NOMO-1 treated with DMSO at 0.1 percent for 48 hours (cell line): ENCODE data around the gene CHST15.

Experiments used
- DNase-seq: peaks from one replicate; lab custom pipeline; 2025; ENCODE audit not compliant: unreplicated experiment; lab: John Stamatoyannopoulos, UW

CHST15 gene

GRCh38 chr10:124083740-124084397 is 9.5 kb downstream of the CHST15 start:
- DNase-seq, result no peak

DNA sequence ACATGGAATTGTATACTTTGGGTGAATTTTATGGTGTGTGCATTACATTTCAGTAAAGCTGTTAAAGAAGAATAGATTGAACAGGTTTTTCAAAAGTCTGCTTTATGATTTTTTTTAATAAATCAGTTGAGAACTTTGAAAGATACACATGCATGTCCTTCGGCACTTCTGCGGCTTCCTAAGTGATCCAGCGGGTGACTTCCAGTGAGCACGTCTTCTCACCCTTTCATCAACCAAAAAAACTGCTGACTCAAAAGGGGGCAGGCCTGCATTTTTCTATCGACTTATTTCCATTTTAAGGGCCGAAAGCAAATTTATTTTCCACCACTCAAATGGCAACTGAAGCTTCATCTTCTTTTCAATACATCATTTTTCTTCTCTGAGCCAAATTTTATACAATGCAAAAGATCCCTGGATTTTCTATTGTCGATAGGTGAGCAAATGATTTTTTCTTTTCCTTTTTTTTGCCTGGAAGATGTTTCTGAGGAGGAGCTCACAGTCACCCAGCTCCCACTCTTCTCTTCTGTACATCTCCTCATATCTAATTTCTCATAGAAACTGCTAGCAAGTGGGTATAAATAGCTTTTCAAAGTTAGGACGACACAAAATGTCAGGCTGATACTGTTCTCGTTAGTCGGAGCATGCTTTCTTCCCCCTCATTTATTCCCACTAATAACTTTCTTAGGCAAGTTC is 10.2 kb downstream of the CHST15 start:
- no peak for DNase-seq

DNA sequence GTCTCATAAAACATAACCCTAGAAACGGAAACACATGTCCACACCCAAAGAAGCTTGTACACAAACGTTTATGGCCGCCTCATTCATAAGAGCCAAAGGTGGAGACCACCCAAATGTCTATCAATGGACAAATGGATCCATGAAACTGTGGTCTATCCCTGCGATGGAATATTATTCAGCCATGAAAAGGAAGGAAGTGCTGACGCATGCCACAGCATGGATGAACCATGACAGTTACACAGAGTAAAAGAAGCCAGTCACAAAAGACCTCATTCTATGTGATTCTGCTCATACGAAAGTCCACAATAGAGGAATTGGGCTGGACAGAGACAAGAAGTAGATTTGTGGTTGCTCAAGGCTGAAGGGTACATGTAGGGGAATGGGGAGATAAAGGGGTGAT is 10.8 kb downstream of the CHST15 start:
- DNase-seq, result no peak

DNA sequence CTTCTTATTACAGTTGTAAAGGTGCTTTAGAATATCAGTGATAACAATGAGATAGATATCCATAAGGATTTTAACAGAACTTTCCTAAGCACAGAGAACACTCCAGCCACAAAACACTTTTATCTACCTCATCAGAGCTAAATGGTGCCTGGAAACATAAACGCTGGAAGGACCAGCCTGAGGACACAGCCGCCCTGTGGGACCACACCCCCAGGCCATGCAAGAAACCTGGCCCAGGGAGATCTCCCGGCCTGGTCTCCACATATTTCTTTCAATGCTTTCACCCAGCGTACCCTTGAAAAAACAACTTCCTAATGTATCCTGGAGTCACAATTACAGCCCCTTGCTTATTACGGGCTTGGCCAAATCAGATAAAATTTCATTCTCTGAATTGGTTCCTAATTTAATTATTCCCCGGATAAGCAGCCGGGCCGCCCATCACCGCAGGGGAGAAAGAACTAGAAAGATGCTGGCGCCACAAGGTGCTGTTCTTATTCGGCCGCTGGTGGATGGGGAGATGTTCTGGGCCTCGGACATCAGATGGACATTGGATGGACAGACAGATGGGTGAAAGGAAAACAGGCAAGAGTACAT is 11.8 kb downstream of the CHST15 start:
- no peak for DNase-seq

GRCh38 chr10:124079864-124080263 is 13.5 kb downstream of the CHST15 start:
- no peak for DNase-seq

GRCh38 chr10:124078714-124079113 is 14.7 kb downstream of the CHST15 start:
- DNase-seq, result no peak

- no peak for DNase-seq
These were observed 15.4 kb downstream of the CHST15 start for GRCh38 chr10:124078028-124078427.

DNA sequence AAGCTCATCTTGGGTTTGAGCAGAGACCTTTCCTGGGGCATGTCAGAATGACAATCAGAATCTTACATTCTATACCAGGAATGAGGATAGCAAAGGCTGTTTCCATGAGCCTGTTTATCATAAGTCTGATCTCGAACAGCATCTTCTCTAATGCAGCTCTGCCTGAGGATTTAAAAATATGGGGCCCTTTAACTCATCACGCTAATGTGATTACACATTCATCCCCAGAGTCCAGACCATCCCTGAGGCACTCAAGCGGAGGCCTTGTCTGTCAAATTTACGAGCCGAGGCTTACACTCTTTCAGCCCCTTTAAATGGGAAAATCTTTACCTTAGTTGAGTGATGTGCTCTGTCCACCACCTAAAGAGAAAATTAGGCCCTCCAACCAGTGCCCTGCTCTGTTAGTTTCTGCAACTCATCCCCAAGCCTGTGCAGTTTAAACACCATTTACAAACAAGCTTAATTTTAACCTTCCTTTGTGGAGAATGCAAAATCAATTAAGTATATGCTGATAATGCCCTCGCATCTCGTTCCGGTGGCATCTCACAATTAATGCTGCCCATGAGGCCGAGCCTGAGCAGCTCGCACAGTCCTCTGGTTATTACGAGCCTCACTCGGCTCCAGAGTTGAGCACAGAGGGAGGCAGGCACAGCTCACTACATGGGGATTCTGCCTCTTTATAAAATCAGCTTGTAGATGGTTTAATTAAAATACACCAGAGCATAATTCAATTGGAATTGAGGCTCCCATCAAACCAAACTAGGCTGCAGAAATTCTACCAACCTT is 16.0 kb downstream of the CHST15 start:
- no peak for DNase-seq

DNA sequence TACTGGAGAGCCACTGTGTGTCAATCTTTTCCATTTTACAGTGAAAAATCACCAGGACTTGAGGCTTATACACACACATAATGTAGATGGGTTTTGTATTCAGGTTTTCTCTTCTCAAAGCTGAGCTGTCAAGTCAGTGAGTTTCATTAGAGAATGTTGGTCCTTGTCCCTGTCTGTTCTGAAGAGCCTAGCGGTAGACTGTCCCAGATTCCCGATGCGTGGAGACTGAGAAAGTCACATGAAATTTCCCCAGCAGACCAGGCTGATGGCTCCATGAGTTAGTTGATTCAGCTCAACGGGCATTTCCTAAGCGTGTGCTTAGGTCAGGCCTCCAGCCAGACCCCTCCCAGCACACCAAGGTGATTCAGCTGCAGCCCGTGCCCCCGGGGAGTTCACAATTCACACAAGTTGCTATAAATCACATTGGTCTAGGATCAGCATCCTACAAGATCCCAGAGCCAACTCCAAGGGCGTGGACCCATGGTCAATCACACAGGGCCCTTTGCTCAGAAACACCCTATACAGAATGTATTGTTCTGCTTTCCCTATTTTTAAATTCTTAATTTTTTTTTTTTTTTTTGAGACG is 17.2 kb downstream of the CHST15 start:
- no peak for DNase-seq

- DNase-seq, result no peak
These were observed 18.0 kb downstream of the CHST15 start for GRCh38 chr10:124075231-124075955.

GRCh38 chr10:124074501-124075109 is 18.8 kb downstream of the CHST15 start:
- DNase-seq, result peak; percentile 80

DNA sequence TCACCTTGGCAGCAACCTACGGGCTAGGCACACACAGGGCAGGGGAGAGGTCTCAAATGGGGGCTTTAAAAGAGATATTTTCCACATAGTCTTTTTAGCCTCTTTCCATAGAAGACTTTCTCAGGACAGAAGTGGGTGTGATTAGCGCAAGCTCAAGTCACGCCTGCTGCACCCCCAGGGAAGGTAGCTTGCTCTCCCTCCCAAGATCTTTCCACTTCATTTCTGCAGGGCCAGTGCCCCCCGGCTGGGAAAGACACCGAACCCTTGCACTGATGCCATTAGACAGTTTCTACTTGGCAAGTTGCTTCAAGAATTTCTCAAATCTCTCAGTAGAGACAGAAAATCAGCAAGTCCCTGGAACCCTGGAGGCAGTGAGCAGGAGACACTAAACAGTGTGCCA is 19.4 kb downstream of the CHST15 start:
- DNase-seq, result no peak

- no peak for DNase-seq
These were observed 20.9 kb downstream of the CHST15 start for GRCh38 chr10:124072541-124072940.

GRCh38 chr10:124072106-124072505 is 21.3 kb downstream of the CHST15 start:
- DNase-seq, result no peak

- DNase-seq, result no peak
These were observed 22.3 kb downstream of the CHST15 start for GRCh38 chr10:124071141-124071540.

DNA sequence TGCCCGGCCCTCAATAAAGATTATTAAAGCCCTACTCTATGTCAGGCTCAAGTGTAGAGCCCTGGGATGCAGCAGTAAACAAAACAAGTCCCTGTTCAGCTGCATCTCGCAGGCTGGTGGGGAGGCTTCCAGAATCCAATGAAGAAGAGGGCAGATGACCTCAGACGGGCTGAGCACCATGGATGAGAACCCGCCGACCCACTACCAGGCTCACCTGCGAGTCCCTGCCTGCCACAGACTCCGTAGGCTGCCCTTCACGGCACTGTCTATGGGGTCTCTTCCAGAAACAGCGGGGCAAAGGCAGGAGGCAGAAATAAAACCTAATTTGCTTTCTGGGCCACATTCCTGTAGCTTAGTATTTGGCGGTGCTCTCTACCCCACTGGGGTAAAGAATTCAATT is 22.7 kb downstream of the CHST15 start:
- DNase-seq, result no peak

GRCh38 chr10:124069341-124070264 is 23.8 kb downstream of the CHST15 start:
- no peak for DNase-seq

- no peak for DNase-seq
These were observed 24.5 kb downstream of the CHST15 start for GRCh38 chr10:124068929-124069328.

DNA sequence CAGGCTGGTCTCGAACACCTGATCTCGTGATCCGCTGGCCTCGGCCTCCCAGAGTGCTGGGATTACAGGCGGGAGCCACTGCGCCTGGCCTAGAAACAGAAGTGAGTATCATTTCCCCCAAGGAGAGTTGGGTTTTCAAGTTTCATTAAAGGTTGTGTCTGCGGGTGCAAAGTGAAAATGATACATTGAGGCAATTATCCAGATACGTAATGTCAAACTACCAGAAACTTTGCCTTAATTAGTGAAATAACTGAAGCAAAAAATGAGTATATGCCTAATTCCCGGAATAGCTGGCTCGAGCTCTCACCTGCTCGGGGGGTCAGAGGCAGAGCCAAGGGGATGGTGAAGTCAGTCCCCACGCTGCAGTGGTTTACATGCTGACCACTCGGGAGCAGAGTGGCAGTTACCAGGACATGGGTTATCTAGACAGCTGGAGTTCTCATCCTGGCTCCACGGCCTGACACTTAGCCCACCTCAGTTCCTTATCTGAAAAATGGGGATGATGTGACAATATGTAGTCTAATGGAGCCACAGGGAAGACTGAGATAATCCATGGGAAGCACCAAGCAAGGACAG is 25.5 kb downstream of the CHST15 start:
- DNase-seq, result no peak
